H9 (cell line): ENCODE measurements around the gene CDH18. TPM values are rescaled to one million over a fixed set of nuclear protein-coding genes. Genes with fewer than 3 reads are reported as not detected.
A peak's percentile ranks its signal among the peaks of the same experiment; 100 is the strongest.

Source experiments
- DNase-seq: peaks from one replicate; pipeline ENCODE4 v3.0.0-alpha.2; 2017
- H2AFZ ChIP-seq: one replicate; pipeline ENCODE4 v1.6.1; 2013; ENCODE audit warnings: mild to moderate bottlenecking, low read length, control low read depth, moderate library complexity
- H2AK5ac ChIP-seq: 2 replicates; pipeline ENCODE4 v1.6.1; 2013; ENCODE audit warnings: low read length, control low read depth, mixed read lengths; ENCODE audit not compliant: insufficient read length
- H2BK120ac ChIP-seq: one replicate; pipeline ENCODE4 v1.6.1; 2013; ENCODE audit warnings: low read depth, mild to moderate bottlenecking, low read length, control low read depth, inconsistent platforms; ENCODE audit not compliant: poor library complexity, severe bottlenecking
- H2BK12ac ChIP-seq: 2 replicates; pipeline ENCODE4 v1.6.1; 2013; ENCODE audit warnings: low read length, control low read depth, mixed read lengths, low read depth; ENCODE audit not compliant: insufficient read length
- H2BK15ac ChIP-seq: 2 replicates; pipeline ENCODE4 v1.6.1; 2013; ENCODE audit warnings: low read depth, low read length, control low read depth
- H2BK20ac ChIP-seq: one replicate; pipeline ENCODE4 v1.6.1; 2013; ENCODE audit warnings: low read depth, mild to moderate bottlenecking, low read length, control low read depth, inconsistent platforms; ENCODE audit not compliant: poor library complexity, severe bottlenecking
- H2BK5ac ChIP-seq: 2 replicates; pipeline ENCODE4 v1.6.1; 2013; ENCODE audit warnings: low read length, control low read depth, mixed read lengths; ENCODE audit not compliant: insufficient read length
- H3K14ac ChIP-seq: 2 replicates; pipeline ENCODE4 v1.6.1; 2013; ENCODE audit warnings: low read length, control low read depth; ENCODE audit not compliant: insufficient read depth
- H3K18ac ChIP-seq: 2 replicates; pipeline ENCODE4 v1.6.1; 2013; ENCODE audit warnings: low read depth, mild to moderate bottlenecking, mixed read lengths, low read length, control low read depth; ENCODE audit not compliant: insufficient read length
- H3K23ac ChIP-seq: 2 replicates; pipeline ENCODE4 v1.6.1; 2013; ENCODE audit warnings: low read length, control low read depth, mixed read lengths, low read depth; ENCODE audit not compliant: insufficient read length
- H3K23me2 ChIP-seq: 2 replicates; pipeline ENCODE4 v1.6.1; 2013; ENCODE audit warnings: low read depth, mild to moderate bottlenecking, mixed read lengths, low read length, control low read depth; ENCODE audit not compliant: insufficient read length, poor library complexity, severe bottlenecking
- H3K27ac ChIP-seq: 2 replicates; pipeline ENCODE4 v1.5.1; 2013; ENCODE audit warnings: low read length, control low read depth, mixed read lengths, low read depth; ENCODE audit not compliant: insufficient read length
- H3K27me3 ChIP-seq: 2 replicates; pipeline ENCODE4 v1.6.1; 2013; ENCODE audit warnings: low read length, control low read depth, inconsistent platforms; ENCODE audit not compliant: insufficient read depth
- H3K4ac ChIP-seq: 2 replicates; pipeline ENCODE4 v1.6.1; 2013; ENCODE audit warnings: low read depth, mild to moderate bottlenecking, control low read depth, inconsistent platforms, low read length, moderate library complexity
- H3K4me1 ChIP-seq: 2 replicates; pipeline ENCODE4 v1.6.1; 2013; ENCODE audit warnings: low read length, control low read depth, inconsistent platforms; ENCODE audit not compliant: insufficient read depth
- H3K4me2 ChIP-seq: 2 replicates; pipeline ENCODE4 v1.6.1; 2013; ENCODE audit warnings: low read length, control low read depth, mixed read lengths; ENCODE audit not compliant: insufficient read length, insufficient read depth
- H3K56ac ChIP-seq: 2 replicates; pipeline ENCODE4 v1.6.1; 2013; ENCODE audit warnings: low read depth, mild to moderate bottlenecking, mixed read lengths, low read length, control low read depth; ENCODE audit not compliant: insufficient read length
- H3K79me1 ChIP-seq: 2 replicates; pipeline ENCODE4 v1.6.1; 2013; ENCODE audit warnings: low read depth, mild to moderate bottlenecking, moderate library complexity, low read length, control low read depth, inconsistent platforms; ENCODE audit not compliant: insufficient read depth, poor library complexity, severe bottlenecking
- H3K79me2 ChIP-seq: 2 replicates; pipeline ENCODE4 v1.6.1; 2013; ENCODE audit warnings: low read length, control low read depth, inconsistent platforms; ENCODE audit not compliant: insufficient read depth
- H3K9ac ChIP-seq: 2 replicates; pipeline ENCODE4 v1.6.1; 2013; ENCODE audit warnings: low read length, control low read depth, mixed read lengths; ENCODE audit not compliant: insufficient read length; ENCODE audit errors: extremely low read depth
- H3K9me3 ChIP-seq: one replicate; pipeline ENCODE4 v1.6.1; 2013; ENCODE audit warnings: low read depth, low read length, inconsistent platforms; ENCODE audit not compliant: control insufficient read depth
- H3T11ph ChIP-seq: one replicate; pipeline ENCODE4 v1.6.1; 2013; ENCODE audit warnings: mild to moderate bottlenecking, low read length, control low read depth, inconsistent platforms
- H4K20me1 ChIP-seq: one replicate; pipeline ENCODE4 v1.6.1; 2013; ENCODE audit not compliant: control insufficient read depth, insufficient read length, insufficient read depth
- H4K5ac ChIP-seq: 2 replicates; pipeline ENCODE4 v1.6.1; 2013; ENCODE audit warnings: low read depth, mild to moderate bottlenecking, mixed read lengths, low read length, control low read depth; ENCODE audit not compliant: insufficient read length
- H4K8ac ChIP-seq: replicated peaks from 2 replicates; pipeline ENCODE4 v1.6.1; 2013; ENCODE audit warnings: low read length, control low read depth, mixed read lengths, low read depth; ENCODE audit not compliant: insufficient read length
- H4K91ac ChIP-seq: 2 replicates; pipeline ENCODE4 v1.6.1; 2013; ENCODE audit warnings: low read depth, mild to moderate bottlenecking, moderate library complexity, mixed read lengths, low read length, control low read depth; ENCODE audit not compliant: insufficient read length
- H3K27ac Mint-ChIP-seq, 3 experiments: 2 replicates in 2 of 3; 3 replicates in 1 of 3; pipeline ENCODE4 v1.8.0; 2020 to 2021; ENCODE audit warnings: mixed read lengths in 3 of 3, mild to moderate bottlenecking in 1 of 3, moderate library complexity in 1 of 3
- H3K27me3 Mint-ChIP-seq: 2 replicates; pipeline ENCODE4 v1.8.0; 2021; ENCODE audit warnings: low read depth, mild to moderate bottlenecking, moderate library complexity, mixed read lengths
- H3K36me3 Mint-ChIP-seq, 3 experiments: 2 replicates in 2 of 3; 3 replicates in 1 of 3; pipeline ENCODE4 v1.8.0; 2020 to 2021; ENCODE audit warnings: low read depth in 3 of 3, mixed read lengths in 3 of 3; ENCODE audit not compliant: insufficient read depth in 1 of 3
- H3K4me1 Mint-ChIP-seq, 2 experiments: 2 replicates each; pipeline ENCODE4 v1.8.0; 2020; ENCODE audit warnings: mixed read lengths in 2 of 2
- H3K4me3 Mint-ChIP-seq, 2 experiments: 2 replicates in 1 of 2; 3 replicates in 1 of 2; pipeline ENCODE4 v1.8.0; 2020 to 2021; ENCODE audit warnings: mild to moderate bottlenecking in 2 of 2, mixed read lengths in 2 of 2, moderate library complexity in 1 of 2
- H3K9me3 Mint-ChIP-seq, 2 experiments: 2 replicates in 1 of 2; 3 replicates in 1 of 2; pipeline ENCODE4 v1.8.0; 2020; ENCODE audit warnings: mild to moderate bottlenecking in 2 of 2, mixed read lengths in 2 of 2, moderate library complexity in 1 of 2
- WGBS: extraction: QIAGEN DNeasy Blood & Tissue Kit; methylation state at CpG from one replicate; pipeline ENCODE4 v1.1.7; 2013; ENCODE audit warnings: missing lambda C conversion rate, low lambda C conversion rate, mixed read lengths; ENCODE audit not compliant: insufficient read length; ENCODE audit errors: extremely low coverage; 5-methylcytosine and 5-hydroxymethylcytosine counted together
- total RNA-seq: library from RNA; stranded (reverse); gene quantifications from 2 replicates; pipeline ENCODE4 v1.2.1, GENCODE V29; 2021
- TF ChIP-seq, protein P1 (sequence below): fragments of 200-600 bp; sonication (generic); conservative IDR thresholded peaks from 3 replicates; pipeline ENCODE4 v1.8.0; 2021; ENCODE audit warnings: antibody characterized with exemption, mild to moderate bottlenecking

CDH18 gene
- total RNA-seq, 1 experiment from 2014 or later: not detected

DNA sequence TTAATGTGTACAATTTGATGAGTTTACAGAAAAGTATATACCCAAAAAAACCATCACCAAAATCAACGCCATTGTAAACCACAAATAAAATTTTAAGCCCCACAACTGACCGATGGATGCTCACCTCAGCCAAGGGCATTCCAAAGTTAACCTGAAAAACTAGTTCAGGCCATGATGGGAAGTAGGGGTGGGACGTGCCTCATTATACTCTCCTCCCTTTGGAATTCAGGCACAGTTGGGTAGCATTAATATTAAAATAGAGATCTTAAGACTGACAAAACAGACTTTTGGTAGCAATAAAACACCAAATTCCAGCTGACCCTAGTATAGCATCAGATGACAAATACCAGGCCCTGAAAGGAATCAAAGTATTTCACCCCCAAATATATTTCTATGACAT, 129.0 kb downstream of the CDH18 start:
- Mint-ChIP-seq H3K4me3 (no peak overlapping the region), H3K27ac (peak overlapping the region in 2 of 3 experiments; percentile 76 to 88; a peak in 3 of 7 replicates), H3K36me3 (peaks cover 4 to 14% (median 5%) of the 10 kb centered on the region in 3 experiments; a peak in 4 of 7 replicates), H3K27me3 (no peaks in the 10 kb centered on the region), H3K9me3 (peaks cover 2 to 3% of the 10 kb centered on the region in 2 experiments; a peak in 3 of 5 replicates), H3K4me1 (peaks cover 17 to 22% of the 10 kb centered on the region in 2 experiments)
- Histone ChIP-seq H4K91ac (no peak overlapping the region), H2AK5ac (no peak overlapping the region), H3K4ac (no peak overlapping the region), H3K23me2 (no peaks in the 10 kb centered on the region), H3K79me1 (no peaks in the 10 kb centered on the region), H2BK15ac (no peak overlapping the region), H3K27me3 (no peaks in the 10 kb centered on the region), H3K79me2 (no peaks in the 10 kb centered on the region), H3K18ac (no peak overlapping the region), H2BK20ac (no peak overlapping the region), H3K23ac (no peak overlapping the region), H3K9ac (no peak overlapping the region), H2BK12ac (no peak overlapping the region), H2BK120ac (no peak overlapping the region), H3K4me1 (no peaks in the 10 kb centered on the region; the same call in 1 of the 2 replicates), H2BK5ac (no peak overlapping the region), H4K8ac (no peak overlapping the region), H3T11ph (no peak overlapping the region), H2AFZ (no peak overlapping the region), H4K20me1 (no peaks in the 10 kb centered on the region), H3K27ac (no peak overlapping the region), H4K5ac (no peak overlapping the region), H3K9me3 (no peaks in the 10 kb centered on the region), H3K4me2 (no peak overlapping the region), H3K14ac (no peak overlapping the region), H3K56ac (no peak overlapping the region)
- no peak for DNase-seq
- no CpG with 5 or more reads among the region's 3 CpGs for WGBS
- TF ChIP-seq, protein P1, sequence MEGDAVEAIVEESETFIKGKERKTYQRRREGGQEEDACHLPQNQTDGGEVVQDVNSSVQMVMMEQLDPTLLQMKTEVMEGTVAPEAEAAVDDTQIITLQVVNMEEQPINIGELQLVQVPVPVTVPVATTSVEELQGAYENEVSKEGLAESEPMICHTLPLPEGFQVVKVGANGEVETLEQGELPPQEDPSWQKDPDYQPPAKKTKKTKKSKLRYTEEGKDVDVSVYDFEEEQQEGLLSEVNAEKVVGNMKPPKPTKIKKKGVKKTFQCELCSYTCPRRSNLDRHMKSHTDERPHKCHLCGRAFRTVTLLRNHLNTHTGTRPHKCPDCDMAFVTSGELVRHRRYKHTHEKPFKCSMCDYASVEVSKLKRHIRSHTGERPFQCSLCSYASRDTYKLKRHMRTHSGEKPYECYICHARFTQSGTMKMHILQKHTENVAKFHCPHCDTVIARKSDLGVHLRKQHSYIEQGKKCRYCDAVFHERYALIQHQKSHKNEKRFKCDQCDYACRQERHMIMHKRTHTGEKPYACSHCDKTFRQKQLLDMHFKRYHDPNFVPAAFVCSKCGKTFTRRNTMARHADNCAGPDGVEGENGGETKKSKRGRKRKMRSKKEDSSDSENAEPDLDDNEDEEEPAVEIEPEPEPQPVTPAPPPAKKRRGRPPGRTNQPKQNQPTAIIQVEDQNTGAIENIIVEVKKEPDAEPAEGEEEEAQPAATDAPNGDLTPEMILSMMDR: no peak
